ENCODE results near the gene TEX2.

Gene TEX2

GRCh38 chr17:64216000-64216337 lies 47.1 kb downstream of the TEX2 start:
- peaks cover 32% of the 10 kb centered on the region for H3K4me1 ChIP-seq
- TF ChIP-seq CTCF (IDR thresholded peaks at IDR 0.05), result no peak
- no peaks in the 10 kb centered on the region for H3K36me3 ChIP-seq (ENCODE audit: control insufficient read depth, insufficient read depth, low read length)
- H3K4me2 ChIP-seq (ENCODE audit: low read length), result no peak overlapping the region
- H3K27ac ChIP-seq, result peak overlapping the region; percentile 83
- H3K9me3 ChIP-seq (ENCODE audit: control insufficient read depth, low read length), result no peaks in the 10 kb centered on the region
- H3K27me3 ChIP-seq (ENCODE audit: control insufficient read depth, insufficient read depth, low read length), result no peaks in the 10 kb centered on the region
- H3K9ac ChIP-seq, result peak overlapping the region; percentile 9
- H2AFZ ChIP-seq, result peak overlapping the region; percentile 73
- H3K79me2 ChIP-seq, result peaks cover 63% of the 10 kb centered on the region
- no peak overlapping the region for H3K4me3 ChIP-seq (ENCODE audit: low read depth, low read length)

GRCh38 chr17:64214950-64215349 lies 48.1 kb downstream of the TEX2 start:
- no peak overlapping the region for H3K4me2 ChIP-seq (ENCODE audit: low read length)
- H3K27me3 ChIP-seq (ENCODE audit: control insufficient read depth, insufficient read depth, low read length), result no peaks in the 10 kb centered on the region
- H3K79me2 ChIP-seq, result peaks cover 57% of the 10 kb centered on the region
- no peaks in the 10 kb centered on the region for H3K36me3 ChIP-seq (ENCODE audit: control insufficient read depth, insufficient read depth, low read length)
- H3K9me3 ChIP-seq (ENCODE audit: control insufficient read depth, low read length), result no peaks in the 10 kb centered on the region
- no peak overlapping the region for H3K27ac ChIP-seq
- H2AFZ ChIP-seq, result no peak overlapping the region
- H3K4me1 ChIP-seq, result peaks cover 32% of the 10 kb centered on the region
- H3K9ac ChIP-seq, result no peak overlapping the region
- no peak overlapping the region for H3K4me3 ChIP-seq (ENCODE audit: low read depth, low read length)
- no peak for TF ChIP-seq CTCF (IDR thresholded peaks at IDR 0.05)

GRCh38 chr17:64213995-64214811 lies 48.9 kb downstream of the TEX2 start:
- Histone ChIP-seq H3K9ac (no peak overlapping the region), H3K9me3 (ENCODE audit: control insufficient read depth, low read length) (no peaks in the 10 kb centered on the region), H3K27me3 (ENCODE audit: control insufficient read depth, insufficient read depth, low read length) (no peaks in the 10 kb centered on the region), H3K79me2 (peaks cover 58% of the 10 kb centered on the region), H3K4me1 (peaks cover 29% of the 10 kb centered on the region), H3K4me3 (ENCODE audit: low read depth, low read length) (no peak overlapping the region), H3K27ac (no peak overlapping the region), H2AFZ (no peak overlapping the region), H3K4me2 (ENCODE audit: low read length) (no peak overlapping the region), H3K36me3 (ENCODE audit: control insufficient read depth, insufficient read depth, low read length) (no peaks in the 10 kb centered on the region)
- TF ChIP-seq CTCF (IDR thresholded peaks at IDR 0.05), result no peak

- Histone ChIP-seq H3K4me3 (ENCODE audit: low read depth, low read length) (no peak overlapping the region), H3K9me3 (ENCODE audit: control insufficient read depth, low read length) (no peaks in the 10 kb centered on the region), H3K36me3 (ENCODE audit: control insufficient read depth, insufficient read depth, low read length) (no peaks in the 10 kb centered on the region), H3K9ac (no peak overlapping the region), H3K27me3 (ENCODE audit: control insufficient read depth, insufficient read depth, low read length) (no peaks in the 10 kb centered on the region), H3K4me2 (ENCODE audit: low read length) (no peak overlapping the region), H3K4me1 (peaks cover 19% of the 10 kb centered on the region), H2AFZ (no peak overlapping the region), H3K27ac (no peak overlapping the region), H3K79me2 (peaks cover 56% of the 10 kb centered on the region)
- no peak for TF ChIP-seq CTCF (IDR thresholded peaks at IDR 0.05)
Measured at GRCh38 chr17:64212122-64212521, 50.9 kb downstream of the TEX2 start.

- Histone ChIP-seq H3K4me3 (ENCODE audit: low read depth, low read length) (no peak overlapping the region), H3K27ac (no peak overlapping the region), H3K9me3 (ENCODE audit: control insufficient read depth, low read length) (no peaks in the 10 kb centered on the region), H3K27me3 (ENCODE audit: control insufficient read depth, insufficient read depth, low read length) (no peaks in the 10 kb centered on the region), H3K4me2 (ENCODE audit: low read length) (no peak overlapping the region), H3K36me3 (ENCODE audit: control insufficient read depth, insufficient read depth, low read length) (no peaks in the 10 kb centered on the region), H3K9ac (no peak overlapping the region), H3K79me2 (peaks cover 62% of the 10 kb centered on the region), H3K4me1 (peaks cover 7% of the 10 kb centered on the region), H2AFZ (no peak overlapping the region)
- no peak for TF ChIP-seq CTCF (IDR thresholded peaks at IDR 0.05)
Measured at GRCh38 chr17:64209983-64210382, 53.1 kb downstream of the TEX2 start.
